ENCODE results near the gene KCNK15. TPM values are rescaled to one million over a fixed set of nuclear protein-coding genes. Genes with fewer than 3 reads are reported as not detected.
"Not testable (repeated sequence)": the region's sequence is repeated elsewhere in the genome, so short reads cannot be mapped to it uniquely, and the experiment has no call there.

KCNK15 gene
- polyA plus RNA-seq, result 0.03 TPM in 1 of 3 replicates, not detected in the others
- polyA plus RNA-seq (2011; ENCODE audit: low read depth), result 0.14 TPM
- polyA plus RNA-seq (2011; cell fraction: cytosol; rRNA removed), result not detected in 2 replicates
- polyA plus RNA-seq (2011; cell fraction: nucleus; rRNA removed), result 0.05 TPM in 1 of 2 replicates, not detected in the other
- 0.17 TPM in 1 of 2 replicates, not detected in the other for polyA plus RNA-seq (2012; ENCODE audit: low replicate concordance)
- 0.16 TPM in 1 of 3 replicates, not detected in the others for polyA minus RNA-seq
- 1.7 TPM for polyA minus RNA-seq (2011; cell fraction: cytosol; rRNA and poly(A)+ RNA removed)
- 0.31 and 0.32 TPM in 2 replicates for polyA minus RNA-seq (2011; cell fraction: nucleus; rRNA and poly(A)+ RNA removed)

GRCh38 chr20:44745598-44746366, at the start of gene KCNK15:
TSS of gene KCNK15 (plus strand) at chr20:44745865. CDS start at chr20:44745911, 46 bp downstream.
- peak within 1 kb of the TSS; percentile 40 for H3K9ac ChIP-seq (ENCODE audit: control insufficient read depth, extremely low read depth, insufficient read depth, low read length)

GRCh38 chr20:44696315-44696714, 49.4 kb upstream of the KCNK15 start:
- FAIRE-seq (no peak), DNase-seq (ENCODE audit: low read depth, low spot score) (no peak)
- Histone ChIP-seq H3K27ac (ENCODE audit: control insufficient read depth, insufficient read depth, low read length) (no peak overlapping the region), H3K9ac (ENCODE audit: control insufficient read depth, extremely low read depth, insufficient read depth, low read length) (no peak overlapping the region), H4K20me1 (ENCODE audit: control insufficient read depth, extremely low read depth, insufficient read depth, low read length) (no peaks in the 10 kb centered on the region), H3K9me1 (ENCODE audit: control insufficient read depth, extremely low read depth, insufficient read depth, low read length) (no peaks in the 10 kb centered on the region), H2AFZ (ENCODE audit: control insufficient read depth, low read length) (no peak overlapping the region), H3K36me3 (ENCODE audit: control insufficient read depth in 2 of 2, extremely low read depth in 1 of 2, insufficient read depth in 2 of 2, low read length in 2 of 2) (no peaks in the 10 kb centered on the region), H3K27me3 (ENCODE audit: control insufficient read depth, extremely low read depth, insufficient read depth, low read length) (peaks cover 6% of the 10 kb centered on the region), H3K4me2 (ENCODE audit: control insufficient read depth, extremely low read depth, insufficient read depth, low read depth, low read length) (no peak overlapping the region), H3K4me1 (ENCODE audit: control insufficient read depth, extremely low read depth, insufficient read depth, low read length) (peaks cover 10% of the 10 kb centered on the region), H3K4me3 (ENCODE audit: control insufficient read depth in 2 of 3, extremely low read depth in 1 of 3, insufficient read depth in 2 of 3, low read depth in 1 of 3, low read length in 3 of 3) (no peak overlapping the region), H3K9me3 (ENCODE audit: control insufficient read depth, low read depth, low read length) (no peaks in the 10 kb centered on the region), H3K79me2 (ENCODE audit: control insufficient read depth, insufficient read depth, low read length) (no peaks in the 10 kb centered on the region)
- TF ChIP-seq CTCF (optimal IDR thresholded peaks at IDR 0.05 in 1 of 3, IDR thresholded peaks at IDR 0.05 in 1 of 3, conservative IDR thresholded peaks at IDR 0.05 in 1 of 3; ENCODE audit: extremely low read depth in 1 of 3, insufficient read depth in 2 of 3, low read length in 3 of 3) (peak in 2 of 3 experiments; percentile 11 to 24), EZH2 (IDR thresholded peaks at IDR 0.05; ENCODE audit: low read length) (no peak)
- dilution Hi-C loops (cut with MboI; ENCODE audit: extremely low pct_ligation_motif_present, low sequenced_read_pairs), result no loop called here

More at GRCh38 chr20:44745598-44746366, at the start of gene KCNK15:
- H3K27ac ChIP-seq (ENCODE audit: control insufficient read depth, insufficient read depth, low read length), result no peak within 1 kb of the TSS
- no peaks in the 10 kb centered on the region for H3K9me1 ChIP-seq (ENCODE audit: control insufficient read depth, extremely low read depth, insufficient read depth, low read length)
- H4K20me1 ChIP-seq (ENCODE audit: control insufficient read depth, extremely low read depth, insufficient read depth, low read length), result peaks cover 5% of the 10 kb centered on the region
- DNase-seq (ENCODE audit: low read depth, low spot score) (no peak), FAIRE-seq (no peak)
- peak within 1 kb of the TSS; percentile 64 for H2AFZ ChIP-seq (ENCODE audit: control insufficient read depth, low read length)
- dilution Hi-C loops (cut with MboI; ENCODE audit: extremely low pct_ligation_motif_present, low sequenced_read_pairs), result no loop called here
- no peaks in the 10 kb centered on the region for H3K79me2 ChIP-seq (ENCODE audit: control insufficient read depth, insufficient read depth, low read length)
- peaks cover 8% of the 10 kb centered on the region for H3K4me1 ChIP-seq (ENCODE audit: control insufficient read depth, extremely low read depth, insufficient read depth, low read length)
- peak within 1 kb of the TSS; percentile 20 to 57 (median 50) for H3K4me3 ChIP-seq (ENCODE audit: control insufficient read depth in 2 of 3, extremely low read depth in 1 of 3, insufficient read depth in 2 of 3, low read depth in 1 of 3, low read length in 3 of 3)
- no peaks in the 10 kb centered on the region for H3K36me3 ChIP-seq (ENCODE audit: control insufficient read depth in 2 of 2, extremely low read depth in 1 of 2, insufficient read depth in 2 of 2, low read length in 2 of 2)
- TF ChIP-seq CTCF (optimal IDR thresholded peaks at IDR 0.05 in 1 of 3, IDR thresholded peaks at IDR 0.05 in 1 of 3, conservative IDR thresholded peaks at IDR 0.05 in 1 of 3; ENCODE audit: extremely low read depth in 1 of 3, insufficient read depth in 2 of 3, low read length in 3 of 3) (no peak), EZH2 (IDR thresholded peaks at IDR 0.05; ENCODE audit: low read length) (peak; percentile 87)
- H3K9me3 ChIP-seq (ENCODE audit: control insufficient read depth, low read depth, low read length), result no peaks in the 10 kb centered on the region
- H3K27me3 ChIP-seq (ENCODE audit: control insufficient read depth, extremely low read depth, insufficient read depth, low read length), result peaks cover 67% of the 10 kb centered on the region
- H3K4me2 ChIP-seq (ENCODE audit: control insufficient read depth, extremely low read depth, insufficient read depth, low read depth, low read length), result peak within 1 kb of the TSS; percentile 71

- H3K27me3 ChIP-seq (ENCODE audit: control insufficient read depth, extremely low read depth, insufficient read depth, low read length); H3K4me2 ChIP-seq (ENCODE audit: control insufficient read depth, extremely low read depth, insufficient read depth, low read depth, low read length); FAIRE-seq; H3K9me1 ChIP-seq (ENCODE audit: control insufficient read depth, extremely low read depth, insufficient read depth, low read length); H3K36me3 ChIP-seq (ENCODE audit: control insufficient read depth in 2 of 2, extremely low read depth in 1 of 2, insufficient read depth in 2 of 2, low read length in 2 of 2); dilution Hi-C loops (cut with MboI; ENCODE audit: extremely low pct_ligation_motif_present, low sequenced_read_pairs); H3K27ac ChIP-seq (ENCODE audit: control insufficient read depth, insufficient read depth, low read length); H3K4me1 ChIP-seq (ENCODE audit: control insufficient read depth, extremely low read depth, insufficient read depth, low read length); DNase-seq (ENCODE audit: low read depth, low spot score); H3K79me2 ChIP-seq (ENCODE audit: control insufficient read depth, insufficient read depth, low read length); H3K9ac ChIP-seq (ENCODE audit: control insufficient read depth, extremely low read depth, insufficient read depth, low read length); H2AFZ ChIP-seq (ENCODE audit: control insufficient read depth, low read length); H3K4me3 ChIP-seq (ENCODE audit: control insufficient read depth in 2 of 3, extremely low read depth in 1 of 3, insufficient read depth in 2 of 3, low read depth in 1 of 3, low read length in 3 of 3); H4K20me1 ChIP-seq (ENCODE audit: control insufficient read depth, extremely low read depth, insufficient read depth, low read length); H3K9me3 ChIP-seq (ENCODE audit: control insufficient read depth, low read depth, low read length): not testable (repeated sequence)
These were observed 48.6 kb upstream of the KCNK15 start for GRCh38 chr20:44697041-44697440.

Measured in keratinocyte (primary cell).